ENCODE measurements around the gene NHLRC1. TPM values are rescaled to one million over a fixed set of nuclear protein-coding genes. Genes with fewer than 3 reads are reported as not detected.

NHLRC1 gene
- total and polyA plus RNA-seq, 2 of the 8 experiments (the other 6 are each of a cell fraction or from before 2014, with no cell fraction given), result 0.57 to 0.58 TPM

GRCh38 chr6:18155864-18156421 lies 33.5 kb upstream of the NHLRC1 start:
- no peak overlapping the region for H4K5ac ChIP-seq (ENCODE audit: insufficient read length, low read depth, low read length)
- H3K9me3 ChIP-seq (ENCODE audit: insufficient read depth in 2 of 2, low read depth in 1 of 2, low read length in 1 of 2), result no peaks in the 10 kb centered on the region
- no peak overlapping the region for H3K27ac ChIP-seq (ENCODE audit: low read depth, low read length)
- H2AK5ac ChIP-seq (ENCODE audit: low read depth, low read length), result no peak overlapping the region
- no peak for FAIRE-seq
- H3K14ac ChIP-seq (ENCODE audit: insufficient read length), result no peak overlapping the region
- H4K20me1 ChIP-seq (replicated peaks in 1 of 2; ENCODE audit: control insufficient read depth in 1 of 2, insufficient read depth in 2 of 2, low read length in 2 of 2), result no peaks in the 10 kb centered on the region
- 0 out of 7 replicates have a peak overlapping the region, but pooled peaks of 1 of the 4 experiments have one; percentile 8 for H3K9ac ChIP-seq (replicated peaks in 1 of 4; ENCODE audit: extremely low read depth in 1 of 4, low read depth in 3 of 4, low read length in 3 of 4)
- H3K56ac ChIP-seq (replicated peaks; ENCODE audit: insufficient read length, low read depth, low read length), result no peak overlapping the region
- H3K79me2 ChIP-seq (ENCODE audit: control insufficient read depth in 1 of 2, insufficient read depth in 2 of 2, low read length in 2 of 2), result no peaks in the 10 kb centered on the region
- no peaks in the 10 kb centered on the region for H3K79me1 ChIP-seq (ENCODE audit: low read depth, low read length)
- 5% methylated on average over 23 of the region's 26 CpGs; no CpG with 5 or more reads in 1 of the 2 experiments for WGBS, 2 experiments (ENCODE audit: extremely low coverage in 1 of 2, insufficient coverage in 1 of 2, insufficient read length in 1 of 2, insufficient replicate concordance in 2 of 2, low coverage in 1 of 2, low lambda C conversion rate in 2 of 2, missing lambda C conversion rate in 1 of 2)
- H3K27me3 ChIP-seq (replicated peaks in 1 of 4; ENCODE audit: control insufficient read depth in 3 of 4, extremely low read depth in 1 of 4, insufficient read depth in 3 of 4, low read length in 3 of 4), result no peaks in the 10 kb centered on the region
- no peak overlapping the region for H2BK5ac ChIP-seq (ENCODE audit: low read depth, low read length)
- no peak overlapping the region for H3K18ac ChIP-seq (ENCODE audit: extremely low read depth, low read length)
- H3K4ac ChIP-seq (replicated peaks; ENCODE audit: insufficient read length, low read depth, low read length), result no peak overlapping the region
- H2BK20ac ChIP-seq (ENCODE audit: low read length), result no peak overlapping the region
- peaks cover 1% of the 10 kb centered on the region; the same call in 1 of the 2 replicates for H3K23me2 ChIP-seq (ENCODE audit: low read depth, low read length)
- H3K4me3 ChIP-seq (ENCODE audit: extremely low read depth in 1 of 4, insufficient read depth in 2 of 4, low read depth in 3 of 4, low read length in 4 of 4), result peak overlapping the region; percentile 71 to 99 (median 88)
- H2BK12ac ChIP-seq (ENCODE audit: low read depth, low read length), result no peak overlapping the region
- peak overlapping the region; percentile 71 to 78 for H3K4me2 ChIP-seq (ENCODE audit: insufficient read depth in 1 of 2, low read depth in 2 of 2, low read length in 2 of 2)
- POLR2A ChIA-PET (ENCODE audit: partially characterized antibody), result interaction anchor here (1.6 kb wide), 1 partner anchor 13 kb away, joined by 5 read pairs; no protein-coding TSS in a partner anchor
- peaks cover 0 to 3% (median under 1%) of the 10 kb centered on the region in 4 experiments; a peak in 4 of 8 replicates for H3K36me3 ChIP-seq (ENCODE audit: control insufficient read depth in 2 of 4, insufficient read depth in 4 of 4, low read length in 3 of 4)
- no peak overlapping the region for H2BK15ac ChIP-seq (ENCODE audit: low read length)
- no peak overlapping the region for H4K8ac ChIP-seq (ENCODE audit: extremely low read depth, insufficient read depth, low read length)
- peak; percentile 60 to 80 for DNase-seq (ENCODE audit: low read depth in 1 of 2, low spot score in 2 of 2)
- H4K91ac ChIP-seq (replicated peaks; ENCODE audit: insufficient read length, low read length), result no peak overlapping the region
- H3K4me1 ChIP-seq (replicated peaks in 1 of 4; ENCODE audit: control insufficient read depth in 3 of 4, insufficient read depth in 4 of 4, low read length in 3 of 4), result peaks cover 0 to 3% (median 1%) of the 10 kb centered on the region in 4 experiments; a peak in 2 of 7 replicates
- CTCF ChIA-PET (ENCODE audit: partially characterized antibody), result interaction anchor here (0.6 to 1.1 kb wide), 2 partner anchors 26 to 86 kb away, joined by 3 read pairs; no protein-coding TSS in a partner anchor
- no peak overlapping the region for H2AFZ ChIP-seq (ENCODE audit: low read length)
- H2BK120ac ChIP-seq (replicated peaks; ENCODE audit: low read depth, low read length), result no peak overlapping the region
- H3K23ac ChIP-seq (ENCODE audit: insufficient read length), result no peak overlapping the region
- peak; percentile 47 to 65 (median 56) for TF ChIP-seq CTCF (IDR thresholded peaks at IDR 0.05; ENCODE audit: control extremely low read depth in 1 of 3, insufficient read depth in 1 of 3, low read depth in 1 of 3, low read length in 3 of 3)
- TF ChIP-seq ASH2L (IDR thresholded peaks at IDR 0.05; ENCODE audit: low read length), result no peak
- no peak for TF ChIP-seq ZNF274 (IDR thresholded peaks at IDR 0.05; ENCODE audit: borderline replicate concordance, extremely low read depth, low read length)
- peak; percentile 88 to 92 for TF ChIP-seq SIN3A (conservative IDR thresholded peaks at IDR 0.05 in 1 of 2, IDR thresholded peaks at IDR 0.05 in 1 of 2; ENCODE audit: low read depth in 1 of 2, low read length in 2 of 2)
- peak; percentile 52 for TF ChIP-seq CTBP2 (IDR thresholded peaks at IDR 0.05; ENCODE audit: borderline replicate concordance, insufficient read depth, insufficient read length, low read length)
- peak; percentile 43 for TF ChIP-seq KDM4A (IDR thresholded peaks at IDR 0.05; ENCODE audit: low read depth, low read length, severe bottlenecking)
- TF ChIP-seq RAD21 (IDR thresholded peaks at IDR 0.05 in 1 of 2, conservative IDR thresholded peaks at IDR 0.05 in 1 of 2; ENCODE audit: low read depth in 2 of 2, low read length in 2 of 2), result peak; percentile 54 to 59
- TF ChIP-seq CBX8 (IDR thresholded peaks at IDR 0.05; ENCODE audit: borderline replicate concordance, low read depth, low read length), result no peak
- 0 out of 2 replicates have a peak, but pooled peaks have one; percentile 22 for TF ChIP-seq TAF1 (IDR thresholded peaks at IDR 0.05; ENCODE audit: low read depth, low read length)
